HG03442 (cell line): ENCODE data around the gene DPF3.

Experiments
- ATAC-seq: cut with Tn5 transposase; IDR thresholded peaks from one replicate; pipeline ENCODE4 v1.9.1; 2021; ENCODE audit warnings: mild to moderate bottlenecking, moderate library complexity; ENCODE audit not compliant: unreplicated experiment

Gene DPF3

DNA sequence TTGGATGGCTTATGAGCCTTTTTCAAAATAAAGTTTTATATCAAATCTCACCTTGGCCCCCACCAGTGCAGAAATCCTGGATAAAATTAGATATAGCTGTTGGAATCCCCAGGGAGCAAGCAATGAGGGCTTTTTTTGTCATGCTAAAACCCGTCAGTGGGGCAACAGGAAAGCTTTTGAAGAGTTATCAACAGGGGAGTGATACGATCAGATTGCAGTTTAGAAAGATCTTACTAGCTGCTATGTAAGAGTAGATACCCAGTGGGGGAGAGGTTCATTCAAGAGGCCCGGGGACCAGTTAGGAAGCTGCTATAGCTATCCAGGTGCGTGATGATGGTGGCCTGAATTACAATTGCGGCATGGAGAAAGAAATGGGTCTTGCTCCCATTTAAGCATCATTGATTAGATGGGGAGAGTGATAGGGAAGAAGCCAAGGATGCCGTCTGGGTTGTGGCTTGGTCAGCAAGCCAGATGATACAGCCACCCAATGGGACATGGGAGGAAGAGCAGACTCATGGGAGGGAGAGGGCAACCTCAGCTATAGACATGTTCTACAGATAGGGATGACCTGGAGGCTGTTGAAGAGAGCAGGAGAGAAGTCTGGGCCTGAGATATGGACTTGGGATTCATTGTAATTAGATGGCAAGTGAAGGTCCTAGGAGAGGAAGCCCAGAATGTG lies 272.4 kb downstream of the DPF3 start:
- no peak for ATAC-seq

DNA sequence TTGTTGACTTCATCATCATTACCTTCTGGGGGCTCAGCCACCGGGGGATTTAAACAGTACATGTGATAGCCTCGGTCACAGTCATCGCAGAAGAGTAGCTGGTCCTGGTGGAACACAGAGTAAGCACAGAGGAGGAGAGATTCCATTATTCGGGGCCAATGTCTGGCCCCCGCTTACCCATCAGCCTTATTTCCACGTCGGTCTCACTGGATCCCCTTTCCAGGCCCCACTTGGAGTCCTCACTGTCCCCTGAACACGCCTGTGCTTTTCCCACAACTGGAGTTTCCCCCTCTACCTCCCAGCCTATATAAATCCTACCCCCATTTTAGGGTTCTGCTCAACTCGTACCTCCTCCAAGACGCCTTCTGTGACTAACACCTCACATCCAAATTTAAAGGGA lies 274.0 kb downstream of the DPF3 start:
- ATAC-seq: no peak

DNA sequence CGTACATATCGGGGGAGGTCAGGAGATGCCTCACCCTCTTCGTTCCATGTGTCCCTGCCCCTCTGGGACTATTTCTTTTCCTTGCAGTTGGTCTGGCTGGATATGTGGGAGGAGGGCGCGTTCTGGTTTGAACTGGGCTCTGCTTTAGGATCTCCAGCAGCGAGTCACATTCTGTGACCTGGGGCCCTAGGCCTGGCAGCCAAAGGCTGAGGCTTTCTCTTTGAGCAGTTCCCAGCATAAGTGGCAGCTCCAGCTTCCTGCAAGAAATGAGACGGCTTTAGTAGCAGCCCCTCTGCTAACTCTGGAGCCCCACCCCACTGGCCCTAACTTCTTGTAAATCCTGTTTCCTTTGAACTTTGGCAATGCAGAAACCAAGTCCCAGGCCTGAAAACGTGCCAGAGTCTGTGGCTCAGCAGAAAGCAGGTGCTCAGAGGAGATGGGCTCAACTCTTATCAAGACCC lies 274.8 kb downstream of the DPF3 start:
- ATAC-seq: no peak

GRCh38 chr14:72618424-72618823 lies 275.5 kb downstream of the DPF3 start:
- no peak for ATAC-seq

- no peak for ATAC-seq
Measured at GRCh38 chr14:72617391-72618031, 276.4 kb downstream of the DPF3 start.

- ATAC-seq: no peak
Measured at GRCh38 chr14:72616811-72617210, 277.1 kb downstream of the DPF3 start.

DNA sequence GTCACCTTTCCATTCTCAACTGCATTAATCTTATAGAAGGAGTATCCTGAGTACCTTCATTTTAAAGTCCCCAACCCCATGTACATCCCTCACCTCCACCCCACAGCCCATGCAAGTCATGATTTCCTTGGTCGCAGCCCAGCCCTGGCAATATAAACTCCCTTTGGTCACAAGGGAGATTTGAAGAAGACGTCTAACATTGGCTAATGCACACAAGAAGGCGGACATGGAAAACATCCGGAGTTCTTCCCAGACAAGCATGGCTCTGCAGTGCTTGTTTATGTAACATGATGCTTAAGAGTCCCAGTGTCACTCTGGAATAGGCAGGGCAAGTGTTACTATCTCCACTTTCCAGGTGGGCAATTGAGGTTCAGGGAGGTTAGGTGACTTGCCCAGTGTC lies 277.6 kb downstream of the DPF3 start:
- ATAC-seq: no peak

GRCh38 chr14:72615451-72616121 lies 278.3 kb downstream of the DPF3 start:
- ATAC-seq: no peak

DNA sequence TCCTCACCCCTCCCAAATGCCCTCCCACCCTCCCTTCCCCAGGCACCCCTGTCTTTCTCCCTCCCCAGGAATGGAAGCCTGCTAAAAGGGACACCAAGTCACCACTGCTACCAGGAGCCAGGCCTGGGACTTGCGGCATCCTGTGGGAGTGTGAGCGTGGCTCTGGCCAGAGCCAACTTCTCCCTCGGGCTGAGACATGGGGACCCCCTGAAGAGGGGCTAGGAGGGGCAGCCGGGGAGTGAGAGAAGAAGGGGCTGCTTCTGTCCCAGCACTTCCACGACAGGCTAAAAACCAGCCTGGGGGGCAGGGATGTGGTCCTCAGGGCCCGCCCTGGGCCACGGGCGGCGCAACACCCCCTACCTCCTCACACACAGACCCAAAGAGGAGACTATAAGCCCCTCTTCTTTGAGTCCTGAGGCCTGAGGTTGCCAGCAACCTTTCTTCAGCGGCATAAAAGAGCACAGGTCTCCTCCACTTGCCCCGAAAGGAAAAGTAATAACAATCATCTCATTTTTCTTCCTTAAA lies 278.9 kb downstream of the DPF3 start:
- ATAC-seq: no peak

DNA sequence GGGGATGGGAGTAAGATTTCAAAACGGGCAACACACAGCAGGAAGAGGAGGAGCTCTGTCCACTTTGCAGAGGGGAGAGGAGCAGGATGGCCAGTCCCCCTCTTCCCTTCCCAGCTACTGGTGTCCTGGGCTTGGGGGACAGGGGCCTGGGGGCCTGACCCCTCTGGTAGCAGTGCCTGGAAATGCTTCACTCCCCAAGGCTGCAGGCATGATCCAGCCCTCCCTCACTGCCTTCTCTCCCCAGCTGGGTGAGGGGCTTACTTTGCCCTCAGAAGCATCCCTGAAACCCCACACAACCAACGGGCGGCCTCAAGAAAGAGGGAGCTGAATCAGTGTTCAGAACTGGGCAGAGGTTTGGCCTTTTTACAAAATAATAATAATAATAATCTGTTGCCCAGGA lies 279.5 kb downstream of the DPF3 start:
- ATAC-seq: no peak

GRCh38 chr14:72613975-72614319 lies 280.0 kb downstream of the DPF3 start:
- ATAC-seq: no peak

- ATAC-seq: no peak
Measured at GRCh38 chr14:72613231-72613974, 280.5 kb downstream of the DPF3 start.

GRCh38 chr14:72612041-72612440 lies 281.9 kb downstream of the DPF3 start:
- ATAC-seq: no peak

GRCh38 chr14:72611506-72611905 lies 282.4 kb downstream of the DPF3 start:
- no peak for ATAC-seq

DNA sequence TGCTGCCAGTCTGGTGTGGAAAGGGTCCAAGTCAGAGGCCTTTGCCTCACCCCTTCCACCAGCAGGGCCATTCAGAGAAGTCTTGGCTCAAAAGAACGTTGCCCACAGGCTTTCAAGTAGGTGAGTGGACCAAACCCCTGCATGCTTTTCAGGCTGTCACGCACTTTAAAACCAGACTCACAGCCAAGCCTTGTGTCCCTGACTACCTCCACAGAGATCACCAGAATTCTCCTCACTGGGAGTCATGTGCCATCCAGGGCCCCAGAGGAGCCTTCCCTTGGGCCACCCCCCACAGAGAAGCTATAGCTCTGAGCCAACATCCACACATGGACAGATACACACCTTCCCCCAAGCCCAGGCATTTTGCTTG lies 283.1 kb downstream of the DPF3 start:
- no peak for ATAC-seq

DNA sequence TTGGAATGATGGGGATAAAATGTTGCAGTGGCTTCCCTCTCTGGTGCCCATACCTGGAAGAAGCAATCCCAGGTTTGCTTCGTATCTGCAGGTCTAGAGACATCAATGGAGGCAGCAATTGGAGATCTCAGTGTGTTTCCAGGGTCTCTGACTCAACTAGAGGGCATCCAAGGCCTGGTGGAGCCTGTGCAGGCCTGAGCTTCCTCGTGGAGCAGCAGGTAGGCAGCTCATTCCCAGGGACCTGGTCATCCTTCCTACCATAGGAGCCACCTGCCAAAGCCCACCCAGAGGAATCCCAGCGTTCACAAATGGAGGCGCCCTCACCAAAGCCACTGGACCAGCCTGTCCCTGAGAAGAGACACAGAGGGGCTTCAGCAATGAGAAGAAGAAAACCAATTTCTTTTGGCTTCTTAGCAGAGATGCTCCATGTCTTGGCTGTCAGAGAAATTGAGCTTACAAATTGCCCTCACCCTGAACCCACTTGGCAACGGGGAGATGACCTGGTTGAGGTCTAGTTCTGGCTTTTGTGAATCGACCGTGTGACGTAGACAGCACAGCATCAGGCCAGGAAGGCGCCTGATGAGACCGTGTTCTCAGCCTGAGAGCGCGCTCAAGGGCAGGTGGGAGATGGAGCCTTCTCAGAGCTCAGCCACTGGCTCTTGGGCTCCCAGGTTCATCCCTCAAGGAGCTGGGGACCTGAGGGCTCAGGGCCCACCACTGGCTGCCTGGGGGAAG lies 283.6 kb downstream of the DPF3 start:
- ATAC-seq: no peak

DNA sequence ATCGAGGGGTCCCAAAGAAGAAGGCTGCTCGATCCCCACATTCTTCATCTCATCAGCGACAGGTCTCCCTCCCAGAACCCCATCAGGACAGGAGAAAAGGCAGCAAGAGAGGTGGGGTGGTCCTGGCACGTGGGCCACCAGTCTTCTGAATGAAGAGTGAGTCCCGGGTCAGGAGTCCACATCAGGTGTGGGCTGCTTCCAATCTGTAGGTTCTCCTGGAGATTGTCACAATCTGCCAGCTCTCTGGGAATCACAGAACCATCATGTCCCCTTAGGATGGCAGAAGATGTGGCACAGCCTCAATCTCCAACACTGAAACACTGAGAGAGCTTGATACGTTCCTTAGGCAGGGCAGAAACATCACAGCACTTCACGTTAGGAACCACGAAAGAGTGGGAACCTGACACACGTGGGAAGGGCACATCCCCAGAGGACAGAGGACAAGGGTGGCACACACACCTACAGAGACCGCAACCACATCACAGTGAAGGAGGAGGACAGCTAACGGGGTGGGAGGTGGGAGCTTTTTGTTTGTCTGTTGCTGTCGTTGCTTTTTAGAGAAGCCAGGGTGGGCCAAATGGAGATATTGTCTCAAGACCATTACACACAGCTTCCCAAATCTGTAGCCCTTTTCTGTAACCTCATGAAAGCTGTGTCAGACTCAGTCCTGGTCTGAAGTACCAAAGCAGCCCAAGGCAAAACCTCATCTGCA lies 284.5 kb downstream of the DPF3 start:
- ATAC-seq: no peak

DNA sequence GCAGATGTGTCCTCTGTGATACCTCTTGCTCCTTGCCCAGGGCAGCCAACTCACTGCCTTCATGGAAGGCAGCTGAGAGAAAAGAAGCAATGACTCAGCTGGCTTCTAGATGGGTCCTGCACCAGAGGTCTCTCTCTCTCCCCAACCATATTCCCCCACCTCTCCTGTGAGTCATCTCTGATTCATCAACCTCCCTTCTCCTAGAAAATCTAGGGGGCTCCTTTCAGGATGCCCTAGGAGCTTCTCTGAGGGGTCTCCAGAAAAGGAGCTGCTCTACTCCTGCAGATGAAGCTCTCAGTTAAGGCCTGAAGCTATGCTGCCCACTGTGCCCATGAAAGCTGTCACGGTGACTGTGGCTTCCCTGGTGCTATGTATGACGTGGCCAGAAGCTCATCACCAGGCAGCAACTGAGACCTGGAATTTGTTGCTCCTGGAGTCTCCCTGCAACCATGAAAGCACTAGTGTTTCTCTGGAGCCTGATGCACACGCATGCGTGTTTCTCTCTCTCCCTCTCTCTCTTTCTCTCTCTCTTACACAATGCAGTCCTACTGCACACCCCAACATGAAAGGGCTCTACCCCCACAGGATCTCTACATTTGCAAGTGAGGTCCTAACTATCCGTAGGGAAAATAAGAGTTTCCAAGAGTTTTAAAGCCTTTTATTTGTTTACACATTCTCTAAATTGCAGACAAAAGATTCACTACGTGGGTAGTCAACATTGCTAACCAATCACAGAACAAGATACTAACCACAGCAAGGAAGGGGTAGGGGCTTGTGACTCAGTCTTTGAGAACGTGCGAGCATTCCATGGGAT lies 285.3 kb downstream of the DPF3 start:
- ATAC-seq: no peak

- ATAC-seq: no peak
Measured at GRCh38 chr14:72607386-72608130, 286.3 kb downstream of the DPF3 start.
